ENCODE measurements around the gene TP63.
A peak's percentile ranks its signal among the peaks of the same experiment; 100 is the strongest.

TP63 gene

DNA sequence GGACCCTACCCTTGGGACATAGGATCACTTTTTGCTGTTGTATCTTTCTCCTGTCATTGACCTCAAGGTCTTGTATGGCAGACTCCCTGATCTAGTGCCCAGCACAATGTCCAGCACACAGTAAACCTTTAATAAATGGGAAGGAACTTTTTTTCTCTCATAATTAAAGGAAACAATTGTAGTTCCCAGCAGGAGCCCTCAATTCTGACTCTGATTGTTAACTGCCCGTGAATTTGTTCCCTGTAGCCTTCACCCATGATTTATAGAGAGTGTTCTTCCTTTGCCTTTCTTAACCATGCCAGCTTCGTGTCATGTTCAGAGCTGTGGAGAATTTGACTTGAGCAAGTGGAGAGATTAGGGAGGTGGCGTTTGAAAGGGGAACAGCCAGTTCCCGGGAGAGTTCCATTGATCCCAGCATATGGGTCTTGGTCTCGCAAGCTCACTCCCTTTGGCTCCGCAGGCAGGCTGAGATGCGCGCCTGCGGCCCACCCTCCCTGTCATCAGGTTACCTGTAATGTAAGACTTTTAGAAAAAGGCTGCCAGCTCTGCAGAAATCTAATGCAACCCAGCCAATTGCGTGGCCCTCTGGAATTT is 182.6 kb downstream of the TP63 start:
- DNase-seq (ENCODE audit: low read depth): no peak

DNA sequence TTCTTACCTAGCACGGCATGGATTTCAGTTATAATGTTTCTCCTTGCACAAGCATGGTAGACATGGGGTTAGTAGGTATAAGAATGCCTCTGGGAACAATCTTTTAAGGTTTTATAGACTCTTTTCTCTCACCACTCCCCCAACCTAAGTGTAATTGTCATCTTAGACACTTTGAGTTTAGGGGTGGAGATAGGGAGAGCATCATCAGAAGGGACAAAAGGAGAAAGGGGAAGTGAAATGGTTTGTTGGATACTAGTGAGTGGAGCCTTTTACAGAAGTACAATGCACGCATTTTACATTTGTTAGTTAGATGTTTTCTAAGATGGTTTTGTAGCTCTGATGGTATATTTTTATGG is 189.2 kb downstream of the TP63 start:
- DNase-seq (ENCODE audit: low read depth): no peak

DNA sequence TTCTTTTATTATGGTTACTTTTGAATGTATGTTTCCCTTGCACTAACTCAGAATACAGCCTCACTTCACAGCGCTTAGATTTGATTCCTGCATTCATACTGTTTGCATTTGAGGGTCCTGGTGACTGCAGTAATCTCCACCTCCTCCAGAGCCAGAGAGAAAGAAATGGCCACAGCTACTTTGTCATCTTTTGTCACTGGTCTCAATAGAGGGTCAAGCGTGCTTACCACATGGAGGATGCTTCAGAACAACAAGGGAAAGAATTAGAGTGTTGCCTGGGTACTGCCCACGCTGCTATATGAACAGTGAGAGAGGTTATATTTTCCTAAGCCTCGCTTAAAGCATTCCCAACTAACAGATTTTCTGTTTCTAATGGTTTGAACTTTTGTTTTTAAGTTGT is 190.1 kb downstream of the TP63 start:
- DNase-seq (ENCODE audit: low read depth): no peak

DNA sequence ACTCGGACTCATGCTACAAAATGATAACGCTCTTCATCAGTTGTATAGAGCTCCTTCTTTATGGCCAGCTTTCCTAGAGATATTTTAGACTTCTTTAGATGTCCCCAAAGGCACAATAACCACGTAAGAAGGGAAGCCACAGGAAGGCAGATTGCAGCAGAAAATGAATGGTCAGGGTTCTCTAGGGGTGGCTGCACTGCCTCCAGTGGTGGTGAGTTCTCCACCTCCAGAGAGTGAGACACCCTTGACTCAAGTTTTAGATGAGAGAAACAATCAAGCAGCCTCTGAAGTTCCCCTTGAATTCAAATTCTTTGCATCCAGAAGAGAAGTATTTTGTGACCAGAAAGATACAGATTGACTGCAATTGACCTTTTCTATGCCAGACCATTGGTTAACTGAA is 191.5 kb downstream of the TP63 start:
- peak; percentile 2 for DNase-seq (ENCODE audit: low read depth)

DNA sequence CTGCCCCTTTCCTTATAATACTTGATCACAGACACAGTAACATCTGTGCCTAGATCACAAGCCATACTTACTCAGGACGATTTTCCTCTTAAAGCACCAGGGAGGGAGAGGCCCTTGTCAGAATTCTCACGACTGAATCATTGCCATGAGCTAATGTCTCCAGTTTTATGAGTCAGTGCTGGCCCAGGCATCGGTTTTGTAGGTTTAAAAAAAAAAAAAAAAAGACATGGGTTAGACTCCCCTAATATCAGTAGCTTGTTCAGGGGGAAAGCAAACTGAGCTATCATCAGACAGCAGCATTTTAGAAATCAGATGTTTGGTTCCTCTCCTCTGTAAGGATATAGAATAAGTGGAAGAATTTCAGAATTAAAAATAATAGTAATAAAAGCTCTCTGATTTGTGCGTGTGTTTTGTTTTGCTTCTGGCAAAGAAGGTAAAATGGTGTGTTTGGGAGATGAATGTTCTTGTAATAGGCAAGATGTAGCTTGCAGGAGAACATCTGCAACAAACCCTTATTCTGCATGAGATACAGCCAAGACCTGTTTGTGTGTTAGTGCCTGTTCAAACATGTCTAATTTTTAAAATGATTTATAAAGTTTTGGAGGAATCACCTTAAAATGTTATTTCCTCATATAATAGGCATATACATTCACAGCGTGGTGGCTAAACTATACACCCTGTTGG is 193.6 kb downstream of the TP63 start:
- DNase-seq (ENCODE audit: low read depth): peak; percentile 79

DNA sequence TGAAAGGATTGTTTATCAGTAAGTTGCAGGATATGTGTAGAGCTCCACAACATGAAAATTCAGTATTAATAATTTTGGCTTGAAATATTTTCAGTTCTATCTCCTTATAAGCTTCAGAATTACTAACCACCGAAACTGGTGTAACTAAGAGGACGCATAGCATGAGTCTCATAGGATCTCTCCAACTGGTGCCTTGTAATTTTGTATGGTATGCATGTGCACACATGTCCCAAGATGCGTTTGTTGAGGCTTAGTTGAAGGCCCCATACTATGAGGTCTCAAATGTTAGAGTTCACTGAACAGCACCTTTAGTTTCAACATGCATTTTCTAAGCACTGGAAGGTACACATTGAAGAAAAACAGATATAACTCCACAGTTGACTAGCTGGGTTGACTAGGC is 195.4 kb downstream of the TP63 start:
- no peak for DNase-seq (ENCODE audit: low read depth)

DNA sequence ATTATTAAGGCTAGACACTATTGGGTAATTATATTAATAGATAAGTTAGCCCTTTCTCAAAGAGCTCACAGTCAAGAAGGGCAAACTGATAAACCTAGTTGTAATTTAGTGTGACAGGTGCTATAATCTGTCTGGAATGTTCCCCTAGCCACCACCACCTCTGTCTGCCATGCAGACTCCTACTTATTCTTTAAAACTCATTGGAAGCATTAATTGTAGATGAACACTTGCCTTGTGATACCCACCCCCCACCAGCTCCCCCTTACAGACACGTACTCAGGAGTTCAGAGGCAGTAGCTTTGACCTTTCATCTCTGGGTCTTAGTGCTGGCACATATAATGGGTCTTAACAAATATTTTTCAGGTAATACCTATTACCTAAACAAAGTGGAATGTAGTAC is 195.9 kb downstream of the TP63 start:
- DNase-seq (ENCODE audit: low read depth): no peak

DNA sequence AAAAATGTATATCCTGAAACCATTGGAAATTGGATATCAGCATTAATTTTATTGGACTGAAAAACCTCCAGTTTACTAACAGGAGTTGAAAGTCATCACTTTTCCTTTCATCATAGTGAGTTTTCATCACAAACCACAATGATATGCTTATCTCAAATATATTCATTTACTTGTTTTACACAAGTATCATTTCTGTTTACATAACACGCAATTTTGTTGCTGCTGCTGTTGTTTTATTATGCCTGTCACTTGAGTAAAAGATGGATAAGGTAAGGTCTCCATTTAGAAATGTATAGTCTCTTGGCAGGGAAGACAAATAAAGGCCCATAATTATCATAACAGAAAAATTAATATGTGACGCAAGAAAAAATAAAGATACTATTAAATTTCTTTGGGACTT is 199.2 kb downstream of the TP63 start:
- no peak for DNase-seq (ENCODE audit: low read depth)

DNA sequence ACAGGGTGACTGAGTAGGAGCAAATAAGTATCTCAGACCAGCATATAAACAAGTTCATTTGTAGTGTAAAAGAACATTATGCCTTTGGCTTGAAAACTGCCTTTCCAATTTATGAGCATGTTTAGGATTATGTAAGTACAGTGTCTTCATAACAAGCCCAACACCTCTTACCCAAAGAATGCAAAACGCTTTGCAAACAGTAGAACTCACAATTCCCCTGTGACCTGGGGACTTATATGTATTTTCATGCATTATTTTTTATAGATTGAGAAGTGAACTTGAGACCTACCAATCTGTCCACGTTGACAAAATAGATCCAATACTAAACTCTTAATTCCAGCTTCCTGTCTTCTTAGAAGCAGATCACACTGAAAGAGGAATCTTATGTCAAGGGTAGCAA is 202.1 kb downstream of the TP63 start:
- DNase-seq (ENCODE audit: low read depth): no peak

DNA sequence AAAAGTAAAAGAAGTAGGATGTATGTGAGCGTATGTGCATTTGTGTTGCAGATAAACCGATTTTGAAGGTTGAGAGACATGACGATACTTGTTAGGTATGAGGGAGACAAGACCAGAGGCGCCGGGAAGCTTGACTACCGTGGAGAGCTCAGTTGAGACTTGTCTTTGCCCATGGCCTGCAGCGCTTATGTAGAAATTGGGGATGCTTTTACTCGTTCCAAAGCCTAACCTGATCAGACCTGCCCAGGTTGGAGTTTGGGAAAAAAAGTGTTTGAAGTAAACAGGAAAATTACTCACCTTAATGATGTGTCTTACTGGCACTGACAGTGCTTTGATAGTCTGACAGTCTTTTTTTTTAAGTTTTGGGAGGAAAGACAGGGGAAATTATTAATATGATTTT is 202.8 kb downstream of the TP63 start:
- no peak for DNase-seq (ENCODE audit: low read depth)

DNA sequence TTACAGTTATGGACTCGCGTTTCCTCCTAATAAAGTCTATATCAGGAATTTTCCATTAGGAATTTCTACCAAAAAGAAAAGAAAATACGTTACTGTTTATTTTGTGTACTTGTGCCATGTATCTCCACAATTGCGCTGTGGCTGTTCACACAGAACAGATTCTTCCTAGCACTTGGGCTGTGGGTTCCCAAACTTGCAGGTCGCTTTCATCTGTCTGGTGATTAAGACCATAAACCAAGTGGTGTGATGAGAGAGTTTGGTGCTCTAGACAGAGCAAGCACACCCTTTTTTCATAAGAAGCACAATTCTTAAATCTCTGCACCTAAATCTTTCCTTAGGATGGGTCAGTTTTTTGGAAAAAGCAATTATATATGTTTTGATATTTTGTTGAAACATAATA is 203.3 kb downstream of the TP63 start:
- DNase-seq (ENCODE audit: low read depth): no peak

DNA sequence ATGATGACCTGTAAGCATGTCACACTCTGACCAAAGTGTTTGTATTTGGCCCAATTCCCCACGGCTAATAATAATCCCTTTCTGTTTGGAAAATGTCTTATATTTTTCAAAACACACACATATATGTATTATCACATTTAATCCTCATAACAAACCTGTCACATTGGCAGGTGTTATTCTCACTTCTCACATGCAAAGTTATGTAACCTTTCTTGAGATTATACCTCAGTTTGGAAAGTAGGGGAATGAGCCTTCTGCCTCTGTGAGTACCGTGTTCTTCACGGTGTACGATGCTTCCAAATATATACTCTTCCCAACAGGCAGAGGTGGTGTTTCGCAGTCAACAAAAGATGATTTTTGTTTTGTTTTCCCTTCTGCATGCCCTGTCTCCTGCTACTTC is 205.6 kb downstream of the TP63 start:
- DNase-seq (ENCODE audit: low read depth): no peak

DNA sequence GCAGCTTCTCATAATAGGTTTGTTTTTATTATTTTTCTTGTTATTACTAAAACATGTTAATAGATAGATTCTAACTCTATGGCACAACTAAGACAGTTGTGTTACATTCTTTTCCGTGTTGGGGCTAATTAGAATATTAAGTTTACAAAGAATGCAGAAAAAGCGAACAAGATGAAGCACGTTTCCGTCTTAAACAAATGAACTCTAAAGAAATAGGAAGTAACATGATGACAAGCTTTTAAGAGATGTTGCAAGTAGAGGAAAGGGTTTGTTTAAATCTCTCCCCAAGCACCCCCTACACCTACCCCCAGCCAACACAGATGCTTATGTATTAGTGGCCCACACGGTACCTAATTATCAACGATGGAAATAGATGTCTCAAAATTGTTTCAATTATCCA is 207.1 kb downstream of the TP63 start:
- DNase-seq (ENCODE audit: low read depth): no peak

DNA sequence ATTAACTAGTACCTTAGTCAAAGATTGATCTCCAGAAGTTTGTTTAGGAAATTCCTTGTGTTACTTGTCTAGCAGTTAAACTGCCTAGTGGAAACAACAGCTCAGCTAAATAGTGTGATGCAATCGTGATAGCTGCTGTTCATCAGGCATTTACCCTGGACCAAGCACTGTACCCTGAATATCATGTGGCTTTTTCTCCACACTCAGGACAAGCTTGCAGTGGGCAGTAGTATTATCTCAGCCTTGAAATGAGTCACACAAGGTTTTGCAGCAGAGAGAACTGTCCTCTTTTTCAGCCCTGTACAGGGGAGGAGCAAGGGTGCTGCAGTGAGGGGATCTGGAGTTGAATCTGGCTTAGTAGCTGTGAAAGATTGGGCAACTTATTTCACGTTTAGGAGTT is 208.4 kb downstream of the TP63 start:
- peak; percentile 20 for DNase-seq (ENCODE audit: low read depth)

DNA sequence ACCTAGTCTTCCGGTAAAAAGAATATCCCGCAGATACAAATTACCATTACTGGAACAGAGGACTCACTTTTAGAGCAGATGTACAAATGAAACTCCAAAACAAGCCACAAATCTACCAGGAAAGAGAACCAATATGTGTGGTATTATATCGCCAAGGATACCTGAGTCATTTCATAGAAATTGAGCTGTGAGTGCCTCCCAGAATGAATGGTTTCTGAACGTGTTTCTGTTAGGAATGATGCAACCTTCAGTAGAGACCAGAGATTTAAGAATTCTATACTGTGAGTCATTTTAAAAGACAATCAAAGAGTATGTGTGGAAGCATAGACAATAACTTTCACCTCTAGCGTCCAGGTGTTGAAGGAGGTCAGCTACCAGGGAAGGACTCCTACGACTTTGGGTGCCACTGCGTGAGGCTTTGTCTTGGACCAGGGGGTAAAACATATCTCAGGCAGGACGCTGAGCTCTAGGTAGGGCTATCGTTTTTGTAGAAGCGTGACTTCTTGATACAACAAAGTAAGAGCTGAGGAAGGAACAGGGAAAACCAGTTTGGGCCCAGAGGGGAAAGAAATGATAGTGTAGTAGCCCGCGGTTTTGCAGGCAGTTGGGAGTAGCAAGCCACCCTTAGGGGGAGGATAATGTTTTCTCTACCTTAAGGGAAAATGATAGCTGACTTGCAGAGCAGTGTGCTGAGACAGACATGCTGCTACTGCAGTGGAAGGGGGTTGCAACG is 210.4 kb downstream of the TP63 start:
- DNase-seq (ENCODE audit: low read depth): no peak

DNA sequence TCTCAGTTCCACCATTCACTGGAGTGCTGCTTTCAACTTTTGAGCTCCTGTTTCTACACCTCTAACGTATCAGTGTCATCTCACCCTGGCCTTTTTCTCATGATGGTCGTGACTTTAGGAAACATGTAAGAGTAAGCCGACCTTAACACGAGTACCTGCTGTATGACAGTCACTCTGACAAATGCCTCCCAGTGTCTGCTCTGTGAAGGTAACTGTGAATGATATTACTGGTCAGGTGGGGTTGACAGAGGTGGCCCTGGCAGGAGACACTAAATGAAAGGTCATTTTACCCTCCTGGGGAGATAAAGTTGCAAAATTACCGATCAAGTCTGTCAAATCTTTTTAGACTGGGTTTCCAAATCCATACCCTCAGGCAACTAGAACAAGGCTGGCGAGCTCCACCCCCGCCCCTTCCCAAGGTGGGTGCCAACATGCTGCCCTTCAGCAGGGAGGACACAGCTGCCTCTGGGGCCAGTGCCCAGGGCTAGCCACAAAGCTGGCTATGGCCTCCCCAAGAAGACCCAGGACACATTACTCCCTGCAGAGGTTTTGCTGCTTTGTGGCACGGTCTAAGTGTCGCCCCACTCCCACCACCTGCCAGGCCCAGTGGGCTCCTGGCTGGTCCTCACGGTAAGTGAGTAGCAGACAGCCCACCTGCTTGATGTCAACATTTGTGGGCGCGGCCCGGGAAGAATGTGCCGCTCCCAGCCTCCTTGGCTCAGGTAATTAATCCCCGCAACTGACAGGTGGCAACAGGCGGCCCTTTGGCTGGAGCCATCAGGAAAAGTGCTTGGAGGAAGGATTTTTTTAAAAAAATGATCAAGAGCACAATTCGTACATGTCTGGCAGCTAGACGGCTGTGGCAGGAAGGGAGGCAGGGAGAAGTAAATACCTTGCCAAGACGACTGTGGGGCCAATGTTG is 211.8 kb downstream of the TP63 start:
- no peak for DNase-seq (ENCODE audit: low read depth)

DNA sequence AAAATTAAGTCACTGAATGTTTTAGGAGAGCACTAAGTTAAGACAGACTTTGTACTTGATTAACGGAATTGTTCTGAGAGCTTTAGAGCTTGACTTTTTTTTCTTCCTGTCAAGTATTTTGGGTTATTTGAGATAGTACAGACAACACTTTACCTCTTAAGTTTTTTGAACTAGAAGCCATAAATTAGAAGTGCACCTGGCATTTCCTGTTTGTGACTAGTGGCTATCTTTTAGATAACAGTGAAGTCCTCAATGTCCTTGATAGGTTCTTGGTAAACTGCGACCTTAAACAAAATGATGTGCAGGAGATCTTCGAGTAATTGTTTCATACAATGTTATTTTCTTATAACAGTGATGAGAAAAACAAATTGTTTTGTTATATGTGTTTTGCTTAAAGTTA is 213.9 kb downstream of the TP63 start:
- no peak for DNase-seq (ENCODE audit: low read depth)

DNA sequence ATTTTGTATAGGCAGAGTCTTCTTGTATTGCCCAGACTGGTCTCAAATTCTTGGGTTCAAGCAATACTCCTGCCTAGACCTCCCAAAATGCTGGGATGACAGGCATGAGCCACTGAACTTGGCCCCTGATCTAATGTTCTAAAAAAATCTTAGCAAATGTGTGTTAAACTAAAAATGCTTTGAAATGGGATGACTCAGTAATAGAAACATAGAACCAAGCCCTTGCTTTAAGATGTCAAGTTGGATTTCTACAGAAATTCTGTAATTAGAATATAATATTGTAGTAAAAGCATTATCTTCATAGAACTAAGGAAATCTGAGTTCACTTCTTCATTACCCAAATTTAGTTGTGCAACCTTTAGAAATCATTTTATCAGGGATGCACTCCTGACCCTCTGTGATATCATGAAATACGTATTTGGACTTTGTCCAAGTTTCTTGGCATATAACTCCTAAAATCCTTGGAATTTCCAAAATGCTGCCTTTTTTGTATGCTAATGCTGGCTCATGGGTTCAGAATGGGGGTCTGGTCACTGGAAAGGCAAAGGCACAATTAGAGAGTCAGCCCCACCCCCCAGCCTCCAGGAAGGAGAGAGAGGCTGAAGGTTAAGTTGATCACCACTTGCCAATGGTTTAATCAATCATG is 217.3 kb downstream of the TP63 start:
- DNase-seq (ENCODE audit: low read depth): peak; percentile 7

DNA sequence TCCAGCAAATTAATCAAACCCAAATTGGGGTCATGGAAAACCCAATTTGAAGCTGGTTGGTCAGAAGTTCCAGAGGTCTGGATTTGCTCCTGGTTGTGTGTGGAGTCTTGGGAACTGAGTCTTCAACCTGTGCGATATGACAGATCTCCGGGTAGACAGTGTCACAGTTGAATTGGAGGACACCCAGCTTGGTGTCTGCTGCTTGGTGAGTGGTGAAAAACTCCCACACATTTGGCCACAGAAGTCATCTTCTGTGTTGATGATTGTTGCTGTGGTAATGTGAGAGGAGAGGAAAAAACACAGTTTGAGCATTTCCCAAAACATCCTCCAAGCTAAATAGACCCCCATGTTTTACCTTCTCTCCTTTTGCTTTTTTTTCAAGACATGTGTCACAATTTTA is 218.1 kb downstream of the TP63 start:
- no peak for DNase-seq (ENCODE audit: low read depth)

DNA sequence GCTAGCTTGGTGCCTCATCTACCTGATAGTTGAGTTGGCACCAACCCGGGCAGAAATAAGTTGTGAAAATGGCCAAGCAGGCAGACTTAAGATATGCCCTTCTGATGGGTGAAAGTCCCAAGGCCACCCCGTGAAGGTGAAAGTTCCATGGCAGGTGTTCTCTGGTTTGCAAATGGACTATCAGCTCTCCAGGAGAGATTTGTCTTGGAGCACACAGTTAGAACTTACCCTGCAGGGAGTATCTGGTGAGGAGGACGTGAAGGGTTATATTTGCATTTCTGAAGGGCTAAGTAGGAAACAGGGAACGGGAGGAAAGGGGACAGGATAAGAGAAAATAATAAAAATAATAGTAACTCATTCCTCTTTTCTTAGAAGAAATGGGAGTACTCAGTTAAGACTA is 220.5 kb downstream of the TP63 start:
- DNase-seq (ENCODE audit: low read depth): no peak

DNA sequence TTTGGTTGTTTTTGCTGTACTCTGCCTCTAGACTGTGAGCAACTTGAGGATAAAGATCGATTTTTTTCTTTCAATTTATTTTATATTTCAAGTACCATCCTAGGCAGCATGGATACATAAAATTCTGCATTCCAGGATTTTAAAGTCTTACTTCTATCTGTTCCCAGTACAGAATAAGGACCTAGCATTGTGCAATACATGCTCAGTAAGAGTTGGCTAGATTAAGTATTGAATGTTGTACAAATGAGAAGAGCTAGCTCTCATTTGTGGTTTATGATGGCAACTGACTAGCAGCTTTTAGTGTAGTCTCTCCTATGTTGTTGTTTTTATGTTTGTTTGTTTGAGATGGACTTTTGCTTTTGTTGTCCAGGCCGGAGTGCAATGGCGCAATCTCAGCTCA is 222.7 kb downstream of the TP63 start:
- DNase-seq (ENCODE audit: low read depth): no peak

DNA sequence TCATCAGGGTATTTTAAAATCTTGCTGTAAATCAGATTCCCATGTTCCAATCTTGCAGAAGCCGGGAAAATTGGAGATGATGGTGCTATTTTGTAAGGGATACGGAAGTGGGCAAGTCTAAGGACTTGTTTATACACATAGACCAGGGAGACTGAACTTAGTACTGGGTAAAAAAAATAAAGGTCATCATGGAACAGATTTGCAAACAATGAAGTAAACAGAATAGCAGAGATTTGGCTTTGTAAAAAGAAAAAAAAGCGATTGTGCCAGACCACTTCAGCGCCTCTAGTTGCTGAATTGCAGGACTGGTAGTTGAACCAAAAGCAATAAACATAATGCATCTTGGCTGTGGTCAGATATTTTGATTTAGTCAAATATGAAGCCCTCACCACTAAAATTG is 229.1 kb downstream of the TP63 start:
- DNase-seq (ENCODE audit: low read depth): no peak

All from EH (cell line).